Activated CD8-positive, alpha-beta memory T cell treated with anti-CD3 and anti-CD28 coated beads for 1 hour (primary cell): ENCODE results near the gene SFXN4.
A peak's percentile ranks its signal among the peaks of the same experiment; 100 is the strongest.
"Not testable (repeated sequence)": the region's sequence is repeated elsewhere in the genome, so short reads cannot be mapped to it uniquely, and the experiment has no call there.

Source experiments
- DNase-seq, 2 donors: peaks; one replicate each; pipeline ENCODE4 v3.0.0-alpha.2; 2020; ENCODE audit warnings: low read depth in 1 of 2; ENCODE audit errors: extremely low read depth in 1 of 2

Gene SFXN4

GRCh38 chr10:119190954-119191785, 25.7 kb upstream of the SFXN4 start:
- DNase-seq: no peak

- no peak for DNase-seq
Measured at GRCh38 chr10:119190353-119190752, 24.8 kb upstream of the SFXN4 start.

DNA sequence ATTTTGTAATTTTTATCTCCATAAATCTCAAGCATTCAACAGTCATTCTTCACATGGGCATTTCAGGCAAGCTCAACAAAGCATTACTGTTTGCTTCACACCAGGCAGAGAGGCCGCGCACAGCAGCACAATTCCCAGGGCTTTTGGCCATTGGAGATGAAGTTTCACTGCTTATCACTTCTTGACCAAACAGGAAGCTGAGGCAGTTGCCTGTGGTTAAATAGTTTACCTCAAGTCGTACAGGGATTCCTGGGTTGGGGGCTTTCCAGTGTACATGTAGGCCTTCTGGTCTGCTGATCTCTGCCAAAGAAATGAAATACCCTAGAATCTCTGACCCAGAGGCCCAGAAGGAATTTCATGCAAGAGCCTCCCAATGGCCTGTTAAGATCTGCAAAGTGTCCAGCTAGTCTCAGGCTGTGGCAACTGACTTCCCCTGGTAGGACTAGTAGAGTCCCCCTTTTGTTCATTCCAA, 24.3 kb upstream of the SFXN4 start:
- DNase-seq: no peak

DNA sequence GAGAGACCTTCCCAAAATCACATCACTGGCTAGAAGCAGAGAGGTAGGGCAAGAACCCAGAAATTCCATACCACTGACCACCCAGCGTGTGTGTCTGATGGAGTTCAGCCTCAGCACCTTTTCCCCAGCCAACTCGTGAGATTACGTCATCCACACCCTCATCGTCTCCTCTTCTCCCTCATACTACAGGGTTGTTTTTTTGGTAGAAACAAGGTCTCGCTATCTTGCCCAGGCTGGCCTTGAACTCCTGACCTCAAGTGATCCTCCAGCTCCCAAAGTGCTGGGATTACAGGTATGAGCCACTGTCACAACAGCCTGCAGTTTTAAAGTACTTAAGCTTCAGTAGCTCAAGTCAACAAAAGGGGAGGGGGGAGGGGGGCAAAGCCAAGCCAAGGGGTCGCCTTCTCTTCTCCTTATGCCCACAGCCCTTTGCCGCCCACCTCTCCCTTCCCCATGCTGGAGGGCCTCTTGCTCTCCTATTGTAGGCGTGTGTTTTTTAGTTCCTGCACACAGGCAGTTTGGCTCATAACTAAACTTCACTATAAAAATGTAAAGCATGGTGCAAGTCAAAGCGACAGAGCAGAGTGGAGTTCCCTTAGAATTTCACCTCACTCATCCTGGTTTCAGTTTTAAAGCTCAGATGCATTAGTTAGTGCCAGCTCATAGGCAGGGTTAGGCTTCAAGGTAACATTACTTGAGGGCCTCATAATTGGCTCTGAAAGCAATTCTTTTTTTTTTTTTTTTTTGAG, 18.3 kb upstream of the SFXN4 start:
- no peak for DNase-seq

- not testable (repeated sequence) for DNase-seq
Measured at GRCh38 chr10:119180850-119181400, 15.4 kb upstream of the SFXN4 start.

GRCh38 chr10:119178372-119179119, 13.0 kb upstream of the SFXN4 start, which contains the start of gene PRDX3:
Gene PRDX3 (minus strand): TSS chr10:119178812. CDS start chr10:119178790, 22 bp downstream.
- DNase-seq: peak; percentile 75 to 90

- no peak for DNase-seq
Measured at GRCh38 chr10:119177708-119178371, 12.3 kb upstream of the SFXN4 start.

DNA sequence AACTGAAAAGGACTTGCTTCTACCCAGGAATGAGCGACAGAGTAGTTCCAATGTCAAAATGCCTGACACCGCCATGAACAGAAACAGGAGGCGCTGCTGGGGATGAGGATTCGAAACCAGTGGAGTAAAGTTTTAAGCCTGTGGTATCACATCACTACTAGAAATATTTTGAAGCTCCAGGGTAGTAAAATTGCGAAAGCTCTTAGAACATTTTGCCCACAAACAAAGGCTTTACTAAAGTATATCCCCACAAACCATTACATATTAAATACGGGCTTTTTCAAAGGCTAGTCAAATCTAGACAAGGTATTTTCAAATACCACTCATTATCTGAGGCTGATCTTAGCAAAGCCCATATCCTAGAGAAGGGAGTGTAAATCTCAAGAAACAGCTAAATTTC, 10.7 kb upstream of the SFXN4 start:
- DNase-seq: no peak

- DNase-seq: no peak
Measured at GRCh38 chr10:119174109-119174508, 8.6 kb upstream of the SFXN4 start.

DNA sequence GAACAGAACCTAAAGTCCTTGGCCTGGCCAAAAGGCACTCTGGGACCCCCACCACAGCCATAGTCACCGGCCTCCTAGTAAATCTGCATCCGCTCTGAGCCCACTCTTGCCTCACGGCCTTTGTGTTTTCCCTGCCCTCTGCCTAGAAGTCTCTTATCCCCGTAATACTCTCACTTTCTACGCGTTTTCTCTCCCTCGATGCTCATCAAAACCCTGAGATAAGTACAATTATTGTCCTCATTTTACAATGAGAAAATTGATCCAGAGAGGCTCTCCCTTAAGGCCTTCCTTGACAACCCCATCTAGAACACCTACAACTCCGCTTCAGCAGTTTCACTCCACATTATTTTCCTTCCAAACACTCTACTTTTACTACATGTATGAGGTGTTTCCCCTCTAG, 1.5 kb upstream of the SFXN4 start:
- no peak for DNase-seq

- no peak for DNase-seq
Measured at GRCh38 chr10:119166564-119166963, 1.1 kb upstream of the SFXN4 start.

DNA sequence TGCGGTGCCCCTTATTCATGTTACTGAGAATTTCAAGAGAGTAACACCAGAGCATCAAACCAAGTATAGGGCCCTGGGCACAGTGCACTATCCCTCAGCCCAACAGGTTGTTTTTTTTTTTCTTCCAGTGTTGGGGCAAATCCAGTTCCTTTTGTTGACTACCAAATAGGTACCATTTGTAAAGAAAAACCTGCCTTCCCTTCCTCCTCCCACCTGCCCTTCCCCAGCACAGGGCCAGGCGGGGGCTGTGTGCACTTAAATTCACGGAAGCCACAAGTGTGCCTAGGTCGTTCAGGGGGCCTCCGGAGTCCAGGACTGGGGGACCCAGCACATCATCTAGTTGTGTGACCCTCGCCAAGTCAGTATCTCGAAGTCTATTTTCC, 595 bp upstream of the SFXN4 start:
- DNase-seq: no peak

GRCh38 chr10:119162452-119163092, 2.9 kb downstream of the SFXN4 start:
- no peak for DNase-seq

DNA sequence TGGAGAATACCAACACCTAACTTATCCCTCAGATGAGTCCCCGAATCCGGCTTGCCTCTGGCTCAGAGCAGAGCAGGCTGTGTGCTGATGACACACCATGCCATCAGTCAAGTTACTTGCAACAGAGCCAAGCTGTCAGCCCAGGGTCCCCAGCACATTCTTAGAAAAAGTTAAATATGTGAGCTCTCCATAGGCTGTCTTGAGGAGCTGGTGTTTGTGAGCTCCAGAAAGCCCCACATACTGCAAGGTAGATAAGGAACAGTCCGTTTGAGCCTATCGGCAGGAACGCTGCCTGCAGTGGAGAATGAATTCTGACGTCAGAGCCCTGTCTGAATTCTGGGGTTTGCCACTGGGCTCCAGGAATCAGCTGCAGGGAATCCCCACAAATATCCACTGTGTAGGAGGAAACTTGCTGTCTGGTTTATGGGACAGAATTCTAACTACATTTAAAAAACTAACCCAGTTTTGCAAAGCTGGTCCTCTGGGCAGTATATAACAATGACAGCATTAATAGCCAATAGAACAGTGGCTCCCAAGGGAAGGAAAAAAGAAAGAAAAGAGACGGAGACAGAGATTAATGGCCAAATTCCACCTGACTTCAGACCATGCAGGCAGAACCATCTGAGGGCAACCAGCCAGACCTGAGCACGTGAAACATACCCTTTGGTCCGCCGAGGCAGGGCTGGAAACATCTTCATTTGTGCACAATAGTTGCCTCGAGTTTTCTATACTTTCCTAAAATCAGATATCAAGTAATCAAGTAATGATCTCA, 3.6 kb downstream of the SFXN4 start:
- DNase-seq: no peak

DNA sequence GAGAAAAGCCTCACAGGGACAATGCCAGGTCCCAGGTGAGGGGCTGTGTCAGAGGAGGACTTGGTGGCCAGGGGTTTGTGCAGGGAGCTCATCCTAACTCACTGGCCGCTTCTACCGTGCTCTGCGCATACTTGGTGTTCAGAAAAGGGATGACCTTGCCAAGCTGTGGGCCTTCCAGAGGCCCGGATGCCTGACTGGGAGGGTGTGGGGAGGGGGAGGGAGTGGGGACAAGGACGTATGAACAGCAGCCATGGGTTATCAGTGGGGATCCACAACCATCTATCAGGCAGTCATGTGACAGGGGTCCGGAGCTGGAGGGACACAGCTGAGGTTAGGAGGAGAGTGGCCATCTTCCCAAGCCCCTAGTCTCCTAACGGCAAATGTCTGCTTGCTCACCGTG, 6.2 kb downstream of the SFXN4 start:
- no peak for DNase-seq

GRCh38 chr10:119153661-119154060, 11.9 kb downstream of the SFXN4 start:
- no peak for DNase-seq

- no peak for DNase-seq
Measured at GRCh38 chr10:119153041-119153440, 12.5 kb downstream of the SFXN4 start.

DNA sequence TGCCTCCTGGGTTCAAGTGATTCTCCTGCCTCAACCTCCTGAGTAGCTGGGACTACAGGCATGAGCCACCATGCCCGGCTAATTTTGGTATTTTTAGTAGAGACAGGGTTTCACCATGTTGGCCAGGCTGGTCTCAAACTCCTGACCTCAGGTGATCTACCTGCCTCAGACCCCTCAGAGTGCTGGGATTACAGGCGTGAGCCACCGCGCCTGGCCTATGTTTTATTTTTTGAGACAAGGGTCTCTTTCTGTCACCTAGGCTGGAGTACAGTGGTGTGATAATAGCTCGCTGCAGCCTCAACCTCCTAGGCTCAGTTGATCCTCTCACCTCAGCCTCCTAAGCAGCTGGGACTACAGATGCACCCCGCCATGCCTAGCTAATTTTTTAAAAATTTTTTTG, 13.9 kb downstream of the SFXN4 start:
- not testable (repeated sequence) for DNase-seq

GRCh38 chr10:119149729-119150128, 15.8 kb downstream of the SFXN4 start:
- DNase-seq: no peak
